ENCODE data around the gene RAPGEF3. TPM values are rescaled to one million over a fixed set of nuclear protein-coding genes. Genes with fewer than 3 reads are reported as not detected.

The RAPGEF3 gene
- total and polyA plus RNA-seq, 9 of the 15 experiments (the other 6 are each of a cell fraction or from before 2014, with no cell fraction given), result 0.03 to 0.78 (median 0.37) TPM; not detected in 1

GRCh38 chr12:47715393-47715876, 43.2 kb downstream of the RAPGEF3 start (continued):
- TF ChIP-seq PKNOX1 (IDR thresholded peaks at IDR 0.05) (0 out of 2 replicates have a peak, but pooled peaks have one; percentile 27), HMG20A (CRISPR knock-in tag; conservative IDR thresholded peaks at IDR 0.05) (no peak), GABPA (tag; conservative IDR thresholded peaks at IDR 0.05; ENCODE audit: low read depth) (no peak), MECOM (CRISPR knock-in tag; IDR thresholded peaks at IDR 0.05) (no peak), SAP30 (IDR thresholded peaks at IDR 0.05; ENCODE audit: borderline replicate concordance, insufficient read depth, low read depth, low read length, poor library complexity, severe bottlenecking) (no peak), U2AF2 (optimal IDR thresholded peaks at IDR 0.05; ENCODE audit: low read depth, low read length) (no peak), KDM1A (IDR thresholded peaks at IDR 0.05) (no peak), ARID2 (IDR thresholded peaks at IDR 0.05) (peak; percentile 41; the same call in 1 of the 2 replicates), AFF1 (IDR thresholded peaks at IDR 0.05; ENCODE audit: low read depth in 1 of 2, partially characterized antibody in 2 of 2) (no peak), CC2D1A (IDR thresholded peaks at IDR 0.05) (peak; percentile 56; the same call in 1 of the 2 replicates), CSDE1 (IDR thresholded peaks at IDR 0.05) (no peak), NR4A1 (CRISPR knock-in tag; IDR thresholded peaks at IDR 0.05) (no peak), NR4A1 (tag; IDR thresholded peaks at IDR 0.05) (no peak), ZNF444 (CRISPR knock-in tag; IDR thresholded peaks at IDR 0.05) (no peak), ZKSCAN8 (CRISPR knock-in tag; IDR thresholded peaks at IDR 0.05) (no peak), DLX4 (CRISPR knock-in tag; IDR thresholded peaks at IDR 0.05) (no peak), CTCF (IDR thresholded peaks at IDR 0.05 in 2 of 3, conservative IDR thresholded peaks at IDR 0.05 in 1 of 3; ENCODE audit: insufficient read depth in 2 of 3, low read depth in 1 of 3, low read length in 3 of 3) (peak; percentile 80 to 89 (median 84)), CREB1 (IDR thresholded peaks at IDR 0.05) (0 out of 2 replicates have a peak, but pooled peaks have one; percentile 10), CREB1 (CRISPR knock-in tag; IDR thresholded peaks at IDR 0.05) (no peak), KLF10 (CRISPR knock-in tag; IDR thresholded peaks at IDR 0.05) (no peak)
- TF ChIP-seq, protein P1, sequence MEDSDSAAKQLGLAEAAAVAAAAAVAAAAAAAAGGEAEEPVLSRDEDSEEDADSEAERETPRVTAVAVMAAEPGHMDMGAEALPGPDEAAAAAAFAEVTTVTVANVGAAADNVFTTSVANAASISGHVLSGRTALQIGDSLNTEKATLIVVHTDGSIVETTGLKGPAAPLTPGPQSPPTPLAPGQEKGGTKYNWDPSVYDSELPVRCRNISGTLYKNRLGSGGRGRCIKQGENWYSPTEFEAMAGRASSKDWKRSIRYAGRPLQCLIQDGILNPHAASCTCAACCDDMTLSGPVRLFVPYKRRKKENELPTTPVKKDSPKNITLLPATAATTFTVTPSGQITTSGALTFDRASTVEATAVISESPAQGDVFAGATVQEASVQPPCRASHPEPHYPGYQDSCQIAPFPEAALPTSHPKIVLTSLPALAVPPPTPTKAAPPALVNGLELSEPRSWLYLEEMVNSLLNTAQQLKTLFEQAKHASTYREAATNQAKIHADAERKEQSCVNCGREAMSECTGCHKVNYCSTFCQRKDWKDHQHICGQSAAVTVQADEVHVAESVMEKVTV (CRISPR knock-in tag; IDR thresholded peaks at IDR 0.05), result peak; percentile 88
